PC-3 (cell line): Measurements from ENCODE around the gene NRG3. TPM values are rescaled to one million over a fixed set of nuclear protein-coding genes. Genes with fewer than 3 reads are reported as not detected.

Source experiments
- ATAC-seq: fragments of 200-7000 bp; cut with Tn5 transposase; 2 replicates; pipeline ENCODE4 v1.9.1; 2020; ENCODE audit warnings: mild to moderate bottlenecking, moderate library complexity
- BruUV-seq: library from RNA; stranded (reverse); fragments of 400-500 nt; replicated peaks from 2 replicates; lab custom pipeline; 2021; lab: Mats Ljungman, UMichigan
- CTCF ChIA-PET: fragments of 300-600 bp; sonication (Branson Sonifier 250); formaldehyde crosslinking; loops from one replicate; lab custom pipeline; 2022; ENCODE audit warnings: antibody characterized with exemption; lab: Charles Lee
- POLR2A ChIA-PET: fragments of 300-600 bp; sonication (Branson Sonifier 250); formaldehyde crosslinking; loops from one replicate; lab custom pipeline; 2022; ENCODE audit warnings: antibody characterized with exemption; ENCODE audit not compliant: unreplicated experiment; lab: Charles Lee
- DNase-seq: peaks from one replicate; pipeline ENCODE4 v3.0.0-alpha.2; 2015
- H2AFZ ChIP-seq: fragments of 300-600 bp; sonication (generic); 2 replicates; pipeline ENCODE4 v1.6.0; 2016; ENCODE audit warnings: antibody characterized with exemption, low read length
- H3F3A ChIP-seq: fragments of 300-600 bp; sonication (generic); one replicate; pipeline ENCODE4 v1.6.0; 2017; ENCODE audit warnings: antibody characterized with exemption, low read length, control low read depth, mild to moderate bottlenecking; ENCODE audit not compliant: unreplicated experiment
- H3K27ac ChIP-seq: fragments of 300-600 bp; sonication (generic); 2 replicates; pipeline ENCODE4 v1.5.1; 2016; ENCODE audit warnings: mild to moderate bottlenecking, low read length
- H3K27me3 ChIP-seq: fragments of 300-600 bp; sonication (generic); 2 replicates; pipeline ENCODE4 v1.6.1; 2016; ENCODE audit warnings: low read length, mixed read lengths
- H3K36me3 ChIP-seq: fragments of 300-600 bp; sonication (generic); 2 replicates; pipeline ENCODE4 v1.6.1; 2016; ENCODE audit warnings: low read depth, mixed run types, low read length, mixed read lengths
- H3K4me1 ChIP-seq: fragments of 300-600 bp; sonication (generic); 2 replicates; pipeline ENCODE4 v1.5.1; 2016; ENCODE audit warnings: low read length; ENCODE audit not compliant: insufficient read depth
- H3K4me2 ChIP-seq: fragments of 300-600 bp; sonication (generic); 2 replicates; pipeline ENCODE4 v1.6.0; 2016; ENCODE audit warnings: low read length
- H3K4me3 ChIP-seq: fragments of 300-600 bp; sonication (generic); 2 replicates; pipeline ENCODE4 v1.5.1; 2016; ENCODE audit warnings: mild to moderate bottlenecking, low read length, mixed read lengths
- H3K79me2 ChIP-seq: fragments of 300-600 bp; sonication (generic); 2 replicates; pipeline ENCODE4 v1.6.1; 2017; ENCODE audit warnings: low read length, mixed read lengths
- H3K9ac ChIP-seq: fragments of 300-600 bp; sonication (generic); 2 replicates; pipeline ENCODE4 v1.6.0; 2016; ENCODE audit warnings: mild to moderate bottlenecking, low read length
- H3K9me2 ChIP-seq: fragments of 300-600 bp; sonication (generic); replicated peaks from 2 replicates; pipeline ENCODE4 v1.6.1; 2016; ENCODE audit warnings: mixed run types, low read length, mixed read lengths
- H3K9me3 ChIP-seq: fragments of 300-600 bp; sonication (generic); 2 replicates; pipeline ENCODE4 v1.6.1; 2016; ENCODE audit warnings: low read length, mixed read lengths
- H4K20me1 ChIP-seq: fragments of 300-600 bp; sonication (generic); 2 replicates; pipeline ENCODE4 v1.6.1; 2016; ENCODE audit warnings: low read length, mixed read lengths
- EZH2 ChIP-seq: fragments of 300-600 bp; sonication (generic); IDR thresholded peaks from one replicate; pipeline ENCODE4 v1.6.1; 2017; ENCODE audit warnings: antibody characterized with exemption, mild to moderate bottlenecking, low read length; ENCODE audit not compliant: unreplicated experiment
- EZH2phosphoT487 ChIP-seq: fragments of 300-600 bp; sonication (generic); IDR thresholded peaks from 2 replicates; pipeline ENCODE4 v1.6.1; 2018; ENCODE audit warnings: mild to moderate bottlenecking, antibody characterized with exemption, low read length, borderline replicate concordance
- intact Hi-C: fragments of 100-400 bp; cut with micrococcal nuclease; formaldehyde crosslinking; loops from 2 replicates; pipeline ENCODE4 v1.9.0; 2023
- total RNA-seq: library from RNA; depleted of rRNA; stranded (reverse); fragments of >200 nt; gene quantifications from 2 replicates; pipeline ENCODE4 v1.2.3, GENCODE V29; 2014
- TF ChIP-seq, protein P1 (sequence below): fragments of 300-600 bp; sonication (generic); conservative IDR thresholded peaks from 2 replicates; pipeline ENCODE4 v1.5.1; 2017; ENCODE audit warnings: antibody characterized with exemption, low read depth, mild to moderate bottlenecking, low read length

Gene NRG3
- total RNA-seq, 1 experiment from 2014 or later = not detected

GRCh38 chr10:82691211-82691610 lies 816.2 kb downstream of the NRG3 start:
- Histone ChIP-seq H3K9ac (no peak overlapping the region), H3K9me2 (no peaks in the 10 kb centered on the region), H3K79me2 (no peaks in the 10 kb centered on the region), H3F3A (no peaks in the 10 kb centered on the region), H3K27me3 (no peaks in the 10 kb centered on the region), H3K4me1 (no peaks in the 10 kb centered on the region), H3K36me3 (no peaks in the 10 kb centered on the region), H3K4me2 (no peak overlapping the region), H3K9me3 (no peaks in the 10 kb centered on the region), H3K4me3 (no peak overlapping the region), H3K27ac (no peak overlapping the region), H2AFZ (no peak overlapping the region), H4K20me1 (no peaks in the 10 kb centered on the region)
- POLR2A ChIA-PET = no interaction called here
- BruUV-seq = no TSS peak
- DNase-seq = no peak
- CTCF ChIA-PET = no interaction called here
- intact Hi-C loops = no loop called here
- TF ChIP-seq, protein P1, sequence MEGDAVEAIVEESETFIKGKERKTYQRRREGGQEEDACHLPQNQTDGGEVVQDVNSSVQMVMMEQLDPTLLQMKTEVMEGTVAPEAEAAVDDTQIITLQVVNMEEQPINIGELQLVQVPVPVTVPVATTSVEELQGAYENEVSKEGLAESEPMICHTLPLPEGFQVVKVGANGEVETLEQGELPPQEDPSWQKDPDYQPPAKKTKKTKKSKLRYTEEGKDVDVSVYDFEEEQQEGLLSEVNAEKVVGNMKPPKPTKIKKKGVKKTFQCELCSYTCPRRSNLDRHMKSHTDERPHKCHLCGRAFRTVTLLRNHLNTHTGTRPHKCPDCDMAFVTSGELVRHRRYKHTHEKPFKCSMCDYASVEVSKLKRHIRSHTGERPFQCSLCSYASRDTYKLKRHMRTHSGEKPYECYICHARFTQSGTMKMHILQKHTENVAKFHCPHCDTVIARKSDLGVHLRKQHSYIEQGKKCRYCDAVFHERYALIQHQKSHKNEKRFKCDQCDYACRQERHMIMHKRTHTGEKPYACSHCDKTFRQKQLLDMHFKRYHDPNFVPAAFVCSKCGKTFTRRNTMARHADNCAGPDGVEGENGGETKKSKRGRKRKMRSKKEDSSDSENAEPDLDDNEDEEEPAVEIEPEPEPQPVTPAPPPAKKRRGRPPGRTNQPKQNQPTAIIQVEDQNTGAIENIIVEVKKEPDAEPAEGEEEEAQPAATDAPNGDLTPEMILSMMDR = no peak
- TF ChIP-seq EZH2 (no peak), EZH2phosphoT487 (no peak)
- ATAC-seq = no peak

DNA sequence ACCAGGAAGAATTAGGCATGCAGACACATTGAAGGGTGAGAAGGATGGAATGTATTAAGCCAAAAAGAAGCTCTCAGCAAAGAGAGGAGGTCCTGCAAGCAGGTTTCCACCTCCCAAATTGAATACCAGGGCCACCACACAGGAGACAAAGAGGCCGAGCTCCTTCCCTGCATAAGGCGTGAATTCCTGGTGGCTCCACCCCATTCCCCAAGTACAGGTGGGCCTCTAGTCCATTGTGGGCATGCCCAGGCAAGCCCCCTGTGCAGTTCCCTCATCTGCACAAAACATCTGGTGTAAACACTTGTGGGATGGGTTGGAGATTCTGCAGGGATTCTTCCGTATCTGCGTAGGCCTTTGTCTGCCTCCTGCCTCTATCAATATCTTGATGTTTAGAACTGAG lies 817.5 kb downstream of the NRG3 start:
- no peaks in the 10 kb centered on the region for H3K9me2 ChIP-seq
- no peaks in the 10 kb centered on the region for H3K27me3 ChIP-seq
- H2AFZ ChIP-seq = no peak overlapping the region
- H3K4me2 ChIP-seq = no peak overlapping the region
- no peaks in the 10 kb centered on the region for H3K79me2 ChIP-seq
- H3K36me3 ChIP-seq = no peaks in the 10 kb centered on the region
- ATAC-seq (no peak), DNase-seq (no peak)
- H3K9ac ChIP-seq = no peak overlapping the region
- H3K9me3 ChIP-seq = no peaks in the 10 kb centered on the region
- POLR2A ChIA-PET = no interaction called here
- no peaks in the 10 kb centered on the region for H3F3A ChIP-seq
- no TSS peak for BruUV-seq
- intact Hi-C loops = no loop called here
- no peaks in the 10 kb centered on the region for H4K20me1 ChIP-seq
- no peak overlapping the region for H3K4me3 ChIP-seq
- TF ChIP-seq EZH2phosphoT487 = no peak
- H3K4me1 ChIP-seq = no peaks in the 10 kb centered on the region
- H3K27ac ChIP-seq = no peak overlapping the region
- CTCF ChIA-PET = no interaction called here

DNA sequence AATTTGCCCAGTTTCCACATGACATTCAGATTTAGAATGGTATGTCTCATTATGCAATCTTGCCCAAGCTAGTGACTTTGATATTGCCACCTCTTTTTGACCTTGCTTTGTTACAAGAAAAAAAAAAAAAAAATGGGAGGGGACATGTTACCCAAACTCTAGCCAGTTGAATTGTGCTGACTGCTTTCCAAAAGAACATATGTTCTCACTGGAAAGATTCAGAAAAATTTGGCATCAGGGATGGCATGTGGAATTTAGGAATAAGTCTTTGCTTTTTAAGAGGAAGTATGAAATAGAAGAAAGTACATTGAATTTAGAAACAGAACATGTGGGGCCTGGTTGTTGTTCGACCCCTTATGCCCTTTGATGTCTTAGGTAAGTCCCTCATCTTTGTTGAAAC lies 846.8 kb downstream of the NRG3 start:
- H3K9me2 ChIP-seq = no peaks in the 10 kb centered on the region
- no TSS peak for BruUV-seq
- no peak overlapping the region for H3K4me3 ChIP-seq
- ChIA-PET CTCF (no interaction called here), POLR2A (no interaction called here)
- DNase-seq (no peak), ATAC-seq (no peak)
- H3K27ac ChIP-seq = no peak overlapping the region
- no peak overlapping the region for H3K9ac ChIP-seq
- no peaks in the 10 kb centered on the region for H3K9me3 ChIP-seq
- H3K79me2 ChIP-seq = no peaks in the 10 kb centered on the region
- H3K4me1 ChIP-seq = no peaks in the 10 kb centered on the region
- no peak overlapping the region for H2AFZ ChIP-seq
- no peak for TF ChIP-seq EZH2phosphoT487
- TF ChIP-seq EZH2 = no peak
- TF ChIP-seq, protein P1 = no peak
- no peak overlapping the region for H3K4me2 ChIP-seq
- H3K27me3 ChIP-seq = no peaks in the 10 kb centered on the region
- H3F3A ChIP-seq = no peaks in the 10 kb centered on the region
- intact Hi-C loops = no loop called here
- H4K20me1 ChIP-seq = no peaks in the 10 kb centered on the region
- H3K36me3 ChIP-seq = no peaks in the 10 kb centered on the region
